Vagina (tissue), 2 donors: ENCODE results near the gene GMPPA. TPM values are rescaled to one million over a fixed set of nuclear protein-coding genes. Genes with fewer than 3 reads are reported as not detected.

Source experiments
- DNase-seq, 2 donors: peaks; one replicate each; pipeline ENCODE4 v3.0.0-alpha.2; 2017; ENCODE audit errors: extremely low spot score in 2 of 2
- H3K27ac ChIP-seq: fragments of 200-600 bp; sonication (generic); one replicate; pipeline ENCODE4 v1.5.1; 2019
- H3K27me3 ChIP-seq: fragments of 200-600 bp; sonication (generic); one replicate; pipeline ENCODE4 v1.5.1; 2019
- H3K36me3 ChIP-seq, 2 donors: fragments of 200-600 bp; sonication (generic); one replicate each; pipeline ENCODE4 v1.5.1; 2017 to 2019
- H3K4me1 ChIP-seq: fragments of 200-600 bp; sonication (generic); one replicate; pipeline ENCODE4 v1.5.1; 2019
- H3K4me3 ChIP-seq, 2 donors: fragments of 200-600 bp; sonication (generic); 1 replicate in 1 of 2; 2 replicates in 1 of 2; pipeline ENCODE4 v1.5.1; 2016 to 2019
- H3K9me3 ChIP-seq: fragments of 200-600 bp; sonication (generic); one replicate; pipeline ENCODE4 v1.5.1; 2019
- CTCF ChIP-seq, 3 experiments: fragments of 450-650 bp in 2 of 3; fragments of 200-600 bp in 1 of 3; sonication (generic) in 1 of 3; IDR thresholded peaks; one replicate each; pipeline ENCODE4 v1.5.1; 2017 to 2019; ENCODE audit warnings: antibody characterized with exemption in 3 of 3, mild to moderate bottlenecking in 2 of 3, moderate library complexity in 2 of 3
- POLR2A ChIP-seq, 2 donors: fragments of 450-650 bp; IDR thresholded peaks; one replicate each; pipeline ENCODE4 v1.6.1; 2017; ENCODE audit warnings: antibody characterized with exemption in 2 of 2, mild to moderate bottlenecking in 2 of 2, moderate library complexity in 2 of 2
- POLR2AphosphoS5 ChIP-seq, 2 donors: sonication (generic); formaldehyde crosslinking; IDR thresholded peaks; one replicate each; pipeline ENCODE4 v1.9.0; 2017; ENCODE audit warnings: antibody characterized with exemption in 2 of 2, mild to moderate bottlenecking in 2 of 2, low read depth in 1 of 2; ENCODE audit not compliant: insufficient read depth in 1 of 2
- intact Hi-C: fragments of 100-400 bp; cut with DNase I; formaldehyde crosslinking; loops from one replicate; pipeline ENCODE4 v1.15.1; 2023
- total RNA-seq: library from RNA; depleted of rRNA; stranded (reverse); fragments of >200 nt; gene quantifications from one replicate; pipeline ENCODE4 v1.2.3, GENCODE V29; 2016

GMPPA gene
- total RNA-seq, 1 donor from 2014 or later: 35.4 TPM

- Histone ChIP-seq H3K9me3 (no peaks in the 10 kb centered on the region), H3K4me1 (peaks cover 17% of the 10 kb centered on the region), H3K27me3 (no peaks in the 10 kb centered on the region), H3K27ac (peak overlapping the region; percentile 62), H3K36me3 (no peaks in the 10 kb centered on the region), H3K4me3 (peak overlapping the region in 1 of 2 donors; percentile 26)
- TF ChIP-seq POLR2A (IDR thresholded peaks at IDR 0.05): no peak
- no peak for TF ChIP-seq POLR2AphosphoS5 (IDR thresholded peaks at IDR 0.05; ENCODE audit: insufficient read depth in 1 of 2, low read depth in 1 of 2)
- no peak for TF ChIP-seq CTCF (IDR thresholded peaks at IDR 0.05)
- intact Hi-C loops: no loop called here
- DNase-seq: no peak
Measured at GRCh38 chr2:219476652-219477151, 22.0 kb upstream of the GMPPA start.

- peaks cover 17% of the 10 kb centered on the region for H3K4me1 ChIP-seq
- intact Hi-C loops: no loop called here
- no peak for TF ChIP-seq CTCF (IDR thresholded peaks at IDR 0.05)
- TF ChIP-seq POLR2AphosphoS5 (IDR thresholded peaks at IDR 0.05; ENCODE audit: insufficient read depth in 1 of 2, low read depth in 1 of 2): no peak
- H3K27ac ChIP-seq: peak overlapping the region; percentile 62
- DNase-seq: no peak
- H3K36me3 ChIP-seq: no peaks in the 10 kb centered on the region
- no peak overlapping the region for H3K4me3 ChIP-seq
- H3K9me3 ChIP-seq: no peaks in the 10 kb centered on the region
- H3K27me3 ChIP-seq: no peaks in the 10 kb centered on the region
Measured at GRCh38 chr2:219477179-219477578, 21.5 kb upstream of the GMPPA start.

- Histone ChIP-seq H3K27ac (peak overlapping the region; percentile 17), H3K4me1 (peaks cover 18% of the 10 kb centered on the region), H3K9me3 (no peaks in the 10 kb centered on the region), H3K36me3 (no peaks in the 10 kb centered on the region), H3K4me3 (no peak overlapping the region), H3K27me3 (no peaks in the 10 kb centered on the region)
- no peak for DNase-seq
- intact Hi-C loops: no loop called here
- no peak for TF ChIP-seq POLR2AphosphoS5 (IDR thresholded peaks at IDR 0.05; ENCODE audit: insufficient read depth in 1 of 2, low read depth in 1 of 2)
- no peak for TF ChIP-seq CTCF (IDR thresholded peaks at IDR 0.05)
Measured at GRCh38 chr2:219477815-219478214, 20.9 kb upstream of the GMPPA start.

- intact Hi-C loops: no loop called here
- Histone ChIP-seq H3K4me1 (peaks cover 29% of the 10 kb centered on the region), H3K27me3 (no peaks in the 10 kb centered on the region), H3K9me3 (no peaks in the 10 kb centered on the region), H3K4me3 (no peak overlapping the region), H3K36me3 (no peaks in the 10 kb centered on the region), H3K27ac (no peak overlapping the region)
- TF ChIP-seq CTCF (IDR thresholded peaks at IDR 0.05) (no peak), POLR2AphosphoS5 (IDR thresholded peaks at IDR 0.05; ENCODE audit: insufficient read depth in 1 of 2, low read depth in 1 of 2) (no peak), POLR2A (IDR thresholded peaks at IDR 0.05) (no peak)
- no peak for DNase-seq
Measured at GRCh38 chr2:219478916-219479315, 19.8 kb upstream of the GMPPA start.

- intact Hi-C loops: no loop called here
- Histone ChIP-seq H3K9me3 (no peaks in the 10 kb centered on the region), H3K27me3 (no peaks in the 10 kb centered on the region), H3K4me1 (peaks cover 40% of the 10 kb centered on the region), H3K4me3 (no peak overlapping the region), H3K36me3 (no peaks in the 10 kb centered on the region), H3K27ac (no peak overlapping the region)
- no peak for TF ChIP-seq CTCF (IDR thresholded peaks at IDR 0.05)
- TF ChIP-seq POLR2AphosphoS5 (IDR thresholded peaks at IDR 0.05; ENCODE audit: insufficient read depth in 1 of 2, low read depth in 1 of 2): no peak
- TF ChIP-seq POLR2A (IDR thresholded peaks at IDR 0.05): no peak
- no peak for DNase-seq
Measured at GRCh38 chr2:219480004-219480403, 18.7 kb upstream of the GMPPA start.
